ENCODE results near the gene CD59.

GRCh38 chr11:33663121-33663520 is 73.1 kb downstream of the CD59 start:
- TF ChIP-seq CTCF (conservative IDR thresholded peaks at IDR 0.05) = no peak
- no peak for TF ChIP-seq ZFX (IDR thresholded peaks at IDR 0.05)
